MM.1S (cell line): Measurements from ENCODE around the gene CANT1.
A peak's percentile ranks its signal among the peaks of the same experiment; 100 is the strongest.

Source experiments
- CTCF ChIP-seq: fragments of 300-600 bp; sonication (generic); IDR thresholded peaks from 2 replicates; pipeline ENCODE4 v1.5.1; 2016; ENCODE audit warnings: antibody characterized with exemption, low read length, mixed read lengths
- EZH2phosphoT487 ChIP-seq: fragments of 300-600 bp; sonication (generic); IDR thresholded peaks from 2 replicates; pipeline ENCODE4 v1.6.1; 2018; ENCODE audit warnings: antibody characterized with exemption, low read length

GRCh38 chr17:78993241-78993956 lies 16.2 kb downstream of the CANT1 start:
- TF ChIP-seq CTCF (peak; percentile 63), EZH2phosphoT487 (no peak)
